CMK (cell line): ENCODE measurements around the gene CYSTM1.

Experiments
- DNase-seq: peaks from one replicate; pipeline ENCODE4 v3.0.0-alpha.2; 2010; ENCODE audit warnings: low read depth

Gene CYSTM1

GRCh38 chr5:140208065-140208464 is 33.1 kb downstream of the CYSTM1 start:
- DNase-seq, result no peak

- no peak for DNase-seq
Measured at GRCh38 chr5:140213370-140213983, 38.5 kb downstream of the CYSTM1 start.

GRCh38 chr5:140214831-140215230 is 39.8 kb downstream of the CYSTM1 start:
- peak; percentile 42 for DNase-seq

- no peak for DNase-seq
Measured at GRCh38 chr5:140215276-140215675, 40.3 kb downstream of the CYSTM1 start.

GRCh38 chr5:140216478-140217074 is 41.6 kb downstream of the CYSTM1 start:
- DNase-seq, result no peak

GRCh38 chr5:140217299-140218026 is 42.5 kb downstream of the CYSTM1 start:
- no peak for DNase-seq

GRCh38 chr5:140219068-140219991 is 44.3 kb downstream of the CYSTM1 start:
- DNase-seq, result no peak

GRCh38 chr5:140220032-140220697 is 45.2 kb downstream of the CYSTM1 start:
- DNase-seq, result no peak

- DNase-seq, result no peak
Measured at GRCh38 chr5:140220698-140221064, 45.7 kb downstream of the CYSTM1 start.

GRCh38 chr5:140221697-140222223 is 46.8 kb downstream of the CYSTM1 start:
- no peak for DNase-seq

- DNase-seq, result no peak
Measured at GRCh38 chr5:140222416-140222815, 47.4 kb downstream of the CYSTM1 start.

GRCh38 chr5:140223567-140223966 is 48.6 kb downstream of the CYSTM1 start:
- DNase-seq, result no peak

GRCh38 chr5:140224658-140225057 is 49.7 kb downstream of the CYSTM1 start:
- no peak for DNase-seq

GRCh38 chr5:140225396-140225795 is 50.4 kb downstream of the CYSTM1 start:
- DNase-seq, result no peak

- no peak for DNase-seq
Measured at GRCh38 chr5:140227046-140227445, 52.1 kb downstream of the CYSTM1 start.

GRCh38 chr5:140228364-140228837 is 53.4 kb downstream of the CYSTM1 start:
- DNase-seq, result no peak

- DNase-seq, result no peak
Measured at GRCh38 chr5:140230373-140230772, 55.4 kb downstream of the CYSTM1 start.

GRCh38 chr5:140232731-140233130 is 57.7 kb downstream of the CYSTM1 start:
- DNase-seq, result no peak

GRCh38 chr5:140234377-140234989 is 59.5 kb downstream of the CYSTM1 start:
- no peak for DNase-seq

GRCh38 chr5:140235791-140236551 is 61.0 kb downstream of the CYSTM1 start:
- DNase-seq, result no peak
